ENCODE measurements around the gene DBI. TPM values are rescaled to one million over a fixed set of nuclear protein-coding genes. Genes with fewer than 3 reads are reported as not detected.
A peak's percentile ranks its signal among the peaks of the same experiment; 100 is the strongest.

Gene DBI
- total RNA-seq, 1 experiment from 2014 or later: 230 TPM

- peaks cover 32% of the 10 kb centered on the region for H3K36me3 ChIP-seq (ENCODE audit: insufficient read depth, low read length, poor library complexity, severe bottlenecking)
- TSS peak; percentile 85 for BruUV-seq (replicated peaks)
- H3K4me1 ChIP-seq (ENCODE audit: insufficient read depth, low read length, poor library complexity, severe bottlenecking): peaks cover 11% of the 10 kb centered on the region
- no peaks in the 10 kb centered on the region for H3K27me3 ChIP-seq (replicated peaks; ENCODE audit: insufficient read depth, low read depth, low read length, poor library complexity)
- no peaks in the 10 kb centered on the region for H3K9me3 ChIP-seq (ENCODE audit: low read depth, low read length, poor library complexity, severe bottlenecking)
- POLR2A ChIA-PET (ENCODE audit: low non-redundant PET): interaction anchor here (0.7 to 1.3 kb wide), 2 partner anchors 69 to 146 kb away, joined by 3 read pairs; no protein-coding TSS in a partner anchor
- H3K4me3 ChIP-seq (ENCODE audit: low read depth, low read length, poor library complexity, severe bottlenecking): peak overlapping the region; percentile 66
- H3K27ac ChIP-seq (ENCODE audit: low read depth, low read length, poor library complexity, severe bottlenecking): peak overlapping the region; percentile 85
- DNase-seq (ENCODE audit: low spot score): no peak
- intact Hi-C loops (cut with micrococcal nuclease; ENCODE audit: unreplicated experiment): no loop called here
- TF ChIP-seq CTCF (conservative IDR thresholded peaks at IDR 0.05; ENCODE audit: low read depth, low read length) (no peak), EZH2 (IDR thresholded peaks at IDR 0.05; ENCODE audit: borderline replicate concordance, low read depth, low read length, poor library complexity, severe bottlenecking) (no peak)
- CTCF ChIA-PET: interaction anchor here (1.2 kb wide), 1 partner anchor 21 kb away, joined by 3 read pairs; no protein-coding TSS in a partner anchor
Measured at GRCh38 chr2:119366161-119366648, 572 bp upstream of the DBI start.

GRCh38 chr2:119367472-119368099 lies 809 bp downstream of the DBI start:
- intact Hi-C loops (cut with micrococcal nuclease; ENCODE audit: unreplicated experiment): no loop called here
- peaks cover 11% of the 10 kb centered on the region for H3K4me1 ChIP-seq (ENCODE audit: insufficient read depth, low read length, poor library complexity, severe bottlenecking)
- CTCF ChIA-PET: interaction anchor here (1.2 kb wide), 1 partner anchor 20 kb away, joined by 3 read pairs; no protein-coding TSS in a partner anchor
- peak overlapping the region; percentile 85 for H3K27ac ChIP-seq (ENCODE audit: low read depth, low read length, poor library complexity, severe bottlenecking)
- peak overlapping the region; percentile 66 for H3K4me3 ChIP-seq (ENCODE audit: low read depth, low read length, poor library complexity, severe bottlenecking)
- no peak for TF ChIP-seq CTCF (conservative IDR thresholded peaks at IDR 0.05; ENCODE audit: low read depth, low read length)
- TF ChIP-seq EZH2 (IDR thresholded peaks at IDR 0.05; ENCODE audit: borderline replicate concordance, low read depth, low read length, poor library complexity, severe bottlenecking): no peak
- DNase-seq (ENCODE audit: low spot score): no peak
- BruUV-seq (replicated peaks): no TSS peak
- peaks cover 46% of the 10 kb centered on the region for H3K36me3 ChIP-seq (ENCODE audit: insufficient read depth, low read length, poor library complexity, severe bottlenecking)
- POLR2A ChIA-PET (ENCODE audit: low non-redundant PET): no interaction called here
- no peaks in the 10 kb centered on the region for H3K9me3 ChIP-seq (ENCODE audit: low read depth, low read length, poor library complexity, severe bottlenecking)
- no peaks in the 10 kb centered on the region for H3K27me3 ChIP-seq (replicated peaks; ENCODE audit: insufficient read depth, low read depth, low read length, poor library complexity)

- H3K36me3 ChIP-seq (ENCODE audit: insufficient read depth, low read length, poor library complexity, severe bottlenecking): peaks cover 58% of the 10 kb centered on the region
- no peak overlapping the region for H3K4me3 ChIP-seq (ENCODE audit: low read depth, low read length, poor library complexity, severe bottlenecking)
- TF ChIP-seq CTCF (conservative IDR thresholded peaks at IDR 0.05; ENCODE audit: low read depth, low read length) (no peak), EZH2 (IDR thresholded peaks at IDR 0.05; ENCODE audit: borderline replicate concordance, low read depth, low read length, poor library complexity, severe bottlenecking) (no peak)
- intact Hi-C loops (cut with micrococcal nuclease; ENCODE audit: unreplicated experiment): no loop called here
- no TSS peak for BruUV-seq (replicated peaks)
- peaks cover 8% of the 10 kb centered on the region for H3K9me3 ChIP-seq (ENCODE audit: low read depth, low read length, poor library complexity, severe bottlenecking)
- no peaks in the 10 kb centered on the region for H3K27me3 ChIP-seq (replicated peaks; ENCODE audit: insufficient read depth, low read depth, low read length, poor library complexity)
- peaks cover 11% of the 10 kb centered on the region for H3K4me1 ChIP-seq (ENCODE audit: insufficient read depth, low read length, poor library complexity, severe bottlenecking)
- no peak overlapping the region for H3K27ac ChIP-seq (ENCODE audit: low read depth, low read length, poor library complexity, severe bottlenecking)
- no peak for DNase-seq (ENCODE audit: low spot score)
- ChIA-PET CTCF (no interaction called here), POLR2A (ENCODE audit: low non-redundant PET) (no interaction called here)
Measured at GRCh38 chr2:119369845-119370244, 3.1 kb downstream of the DBI start.
